ENCODE measurements around the gene TERC.

Gene TERC

GRCh38 chr3:169764882-169765612 is at the start of gene TERC:
Gene TERC (minus strand): TSS chr3:169765060.
- peak; percentile 90 to 91 for DNase-seq

- DNase-seq: peak; percentile 65 to 72
Measured at GRCh38 chr3:169813757-169814517, 49.1 kb upstream of the TERC start.

- no peak for DNase-seq
Measured at GRCh38 chr3:169813278-169813677, 48.4 kb upstream of the TERC start.

- DNase-seq: peak; percentile 75 to 81
Measured at GRCh38 chr3:169812332-169813235, 47.7 kb upstream of the TERC start, which contains the start of the genes LRRC34 and LRRIQ4. Gene LRRC34 (minus strand): TSS chr3:169812904. CDS start chr3:169812548, 356 bp downstream. Gene LRRIQ4 (plus strand): TSS chr3:169812870. CDS start chr3:169821922, 9,052 bp downstream.

GRCh38 chr3:169811631-169812331 is 46.9 kb upstream of the TERC start:
- DNase-seq: no peak

GRCh38 chr3:169809230-169809795 is 44.5 kb upstream of the TERC start:
- no peak for DNase-seq

- DNase-seq: no peak
Measured at GRCh38 chr3:169804681-169805080, 39.8 kb upstream of the TERC start.

GRCh38 chr3:169792359-169792758 is 27.5 kb upstream of the TERC start:
- DNase-seq: no peak

- DNase-seq: no peak
Measured at GRCh38 chr3:169790687-169791429, 26.0 kb upstream of the TERC start.

GRCh38 chr3:169790219-169790618 is 25.4 kb upstream of the TERC start:
- no peak for DNase-seq

- no peak for DNase-seq
Measured at GRCh38 chr3:169787791-169788190, 22.9 kb upstream of the TERC start.

GRCh38 chr3:169787120-169787519 is 22.3 kb upstream of the TERC start:
- DNase-seq: no peak

GRCh38 chr3:169781209-169781855 is 16.5 kb upstream of the TERC start:
- no peak for DNase-seq

GRCh38 chr3:169780742-169781141 is 15.9 kb upstream of the TERC start:
- no peak for DNase-seq

GRCh38 chr3:169777822-169778221 is 13.0 kb upstream of the TERC start:
- DNase-seq: no peak

- DNase-seq: no peak
Measured at GRCh38 chr3:169774186-169774585, 9.3 kb upstream of the TERC start.

- peak; percentile 92 to 93 for DNase-seq
Measured at GRCh38 chr3:169772897-169773816, 8.3 kb upstream of the TERC start, which contains the start of gene MYNN. Gene MYNN (plus strand): TSS chr3:169773396. CDS start chr3:169774296, 900 bp downstream.

GRCh38 chr3:169772305-169772896 is 7.5 kb upstream of the TERC start:
- peak; percentile 69 to 71 for DNase-seq

All from stimulated activated CD4-positive, alpha-beta T cell treated with anti-CD3 and anti-CD28 coated beads, Interleukin-2, amount 100 ng/mL, for 24 hours (primary cell).